Right atrium auricular region (tissue), 2 donors: ENCODE results near the gene KRTAP4-5. TPM values are rescaled to one million over a fixed set of nuclear protein-coding genes. Genes with fewer than 3 reads are reported as not detected.
"Not testable (repeated sequence)": the region's sequence is repeated elsewhere in the genome, so short reads cannot be mapped to it uniquely, and the experiment has no call there.

Experiments
- DNase-seq: peaks from one replicate; pipeline ENCODE4 v3.0.0-alpha.2; 2019; ENCODE audit warnings: low spot score
- H3K27ac ChIP-seq, 2 donors: fragments of 200-600 bp; sonication (generic); 1 replicate in 1 of 2; 2 replicates in 1 of 2; pipeline ENCODE4 v1.5.1; 2016 to 2019
- H3K27me3 ChIP-seq, 2 donors: fragments of 200-600 bp; sonication (generic); one replicate each; pipeline versions ENCODE4 v1.5.1 to v1.6.0; 2017 to 2019
- H3K36me3 ChIP-seq: fragments of 200-600 bp; sonication (generic); one replicate; pipeline ENCODE4 v1.5.1; 2016
- H3K4me1 ChIP-seq, 2 donors: fragments of 200-600 bp; sonication (generic); one replicate each; pipeline versions ENCODE4 v1.5.1 to v1.6.0; 2017 to 2019
- H3K4me3 ChIP-seq, 2 donors: fragments of 200-600 bp; sonication (generic); 1 replicate in 1 of 2; 2 replicates in 1 of 2; pipeline ENCODE4 v1.5.1; 2017 to 2019; ENCODE audit warnings: mild to moderate bottlenecking in 1 of 2, moderate library complexity in 1 of 2
- H3K9me3 ChIP-seq, 2 donors: fragments of 200-600 bp; sonication (generic); one replicate each; pipeline ENCODE4 v1.5.1; 2019
- total RNA-seq, 2 donors: library from RNA; depleted of rRNA; stranded (reverse); fragments of >200 nt; gene quantifications; one replicate each; pipeline ENCODE4 v1.1.0, GENCODE V29; 2016
- TF ChIP-seq, protein P1 (sequence below), 2 donors: fragments of 200-600 bp; sonication (generic); IDR thresholded peaks; one replicate each; pipeline ENCODE4 v1.5.1; 2019; ENCODE audit warnings: antibody characterized with exemption in 2 of 2

Gene KRTAP4-5
- total RNA-seq, 2 donors from 2014 or later = not detected

DNA sequence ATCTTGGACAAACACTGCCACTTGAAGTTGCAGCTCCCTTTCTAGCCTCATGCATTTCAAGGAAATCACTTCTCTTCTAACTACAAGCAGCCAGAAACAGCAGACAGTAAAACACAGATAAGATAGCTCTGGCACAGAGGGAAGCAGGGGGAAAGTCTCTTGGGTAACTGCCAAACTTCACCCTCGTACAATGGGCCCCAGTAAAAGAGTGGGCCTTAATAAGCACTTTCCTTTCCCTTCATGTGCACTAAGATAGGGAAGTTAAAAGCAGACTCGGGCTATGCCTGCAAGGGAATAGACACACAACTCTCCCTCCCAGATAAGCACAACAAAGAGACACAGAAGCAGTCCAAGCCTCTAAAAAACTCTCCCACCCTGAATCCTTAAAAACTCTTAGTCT, 4.2 kb upstream of the KRTAP4-5 start:
- Histone ChIP-seq H3K27me3 (no peaks in the 10 kb centered on the region), H3K4me1 (no peaks in the 10 kb centered on the region), H3K4me3 (no peak overlapping the region), H3K9me3 (no peaks in the 10 kb centered on the region), H3K36me3 (no peaks in the 10 kb centered on the region), H3K27ac (no peak overlapping the region)
- TF ChIP-seq, protein P1, sequence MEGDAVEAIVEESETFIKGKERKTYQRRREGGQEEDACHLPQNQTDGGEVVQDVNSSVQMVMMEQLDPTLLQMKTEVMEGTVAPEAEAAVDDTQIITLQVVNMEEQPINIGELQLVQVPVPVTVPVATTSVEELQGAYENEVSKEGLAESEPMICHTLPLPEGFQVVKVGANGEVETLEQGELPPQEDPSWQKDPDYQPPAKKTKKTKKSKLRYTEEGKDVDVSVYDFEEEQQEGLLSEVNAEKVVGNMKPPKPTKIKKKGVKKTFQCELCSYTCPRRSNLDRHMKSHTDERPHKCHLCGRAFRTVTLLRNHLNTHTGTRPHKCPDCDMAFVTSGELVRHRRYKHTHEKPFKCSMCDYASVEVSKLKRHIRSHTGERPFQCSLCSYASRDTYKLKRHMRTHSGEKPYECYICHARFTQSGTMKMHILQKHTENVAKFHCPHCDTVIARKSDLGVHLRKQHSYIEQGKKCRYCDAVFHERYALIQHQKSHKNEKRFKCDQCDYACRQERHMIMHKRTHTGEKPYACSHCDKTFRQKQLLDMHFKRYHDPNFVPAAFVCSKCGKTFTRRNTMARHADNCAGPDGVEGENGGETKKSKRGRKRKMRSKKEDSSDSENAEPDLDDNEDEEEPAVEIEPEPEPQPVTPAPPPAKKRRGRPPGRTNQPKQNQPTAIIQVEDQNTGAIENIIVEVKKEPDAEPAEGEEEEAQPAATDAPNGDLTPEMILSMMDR (IDR thresholded peaks at IDR 0.05) = no peak
- DNase-seq = no peak

DNA sequence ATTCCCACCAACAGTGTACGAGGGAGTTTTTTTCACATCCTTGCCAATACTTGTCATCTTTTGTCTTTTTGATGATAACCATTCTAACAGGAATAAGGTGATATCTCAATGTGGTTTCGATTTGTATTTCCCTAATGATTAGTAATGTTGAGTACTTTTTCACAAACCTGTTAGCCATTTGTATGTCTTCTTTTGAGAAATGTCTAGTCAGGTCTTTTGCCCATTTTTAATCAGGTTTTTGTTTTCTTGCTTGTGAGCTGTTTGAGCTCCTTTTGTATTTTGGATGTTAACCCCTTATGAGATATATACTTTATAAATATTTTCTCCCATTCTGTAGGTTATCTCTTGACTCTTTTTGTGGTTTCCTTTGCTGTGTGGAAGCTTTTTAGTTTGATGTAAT, 1.9 kb upstream of the KRTAP4-5 start:
- H3K4me3 ChIP-seq = no peak overlapping the region
- no peaks in the 10 kb centered on the region for H3K9me3 ChIP-seq
- H3K27me3 ChIP-seq = no peaks in the 10 kb centered on the region
- DNase-seq = no peak
- no peak overlapping the region for H3K27ac ChIP-seq
- H3K4me1 ChIP-seq = no peaks in the 10 kb centered on the region
- no peaks in the 10 kb centered on the region for H3K36me3 ChIP-seq
- TF ChIP-seq, protein P1 (IDR thresholded peaks at IDR 0.05) = no peak

GRCh38 chr17:41150026-41150425, 401 bp upstream of the KRTAP4-5 start:
- Histone ChIP-seq H3K9me3 (no peaks in the 10 kb centered on the region), H3K36me3 (no peaks in the 10 kb centered on the region), H3K4me3 (no peak overlapping the region), H3K27ac (no peak overlapping the region), H3K27me3 (no peaks in the 10 kb centered on the region), H3K4me1 (no peaks in the 10 kb centered on the region)
- no peak for DNase-seq
- TF ChIP-seq, protein P1 (IDR thresholded peaks at IDR 0.05) = no peak

DNA sequence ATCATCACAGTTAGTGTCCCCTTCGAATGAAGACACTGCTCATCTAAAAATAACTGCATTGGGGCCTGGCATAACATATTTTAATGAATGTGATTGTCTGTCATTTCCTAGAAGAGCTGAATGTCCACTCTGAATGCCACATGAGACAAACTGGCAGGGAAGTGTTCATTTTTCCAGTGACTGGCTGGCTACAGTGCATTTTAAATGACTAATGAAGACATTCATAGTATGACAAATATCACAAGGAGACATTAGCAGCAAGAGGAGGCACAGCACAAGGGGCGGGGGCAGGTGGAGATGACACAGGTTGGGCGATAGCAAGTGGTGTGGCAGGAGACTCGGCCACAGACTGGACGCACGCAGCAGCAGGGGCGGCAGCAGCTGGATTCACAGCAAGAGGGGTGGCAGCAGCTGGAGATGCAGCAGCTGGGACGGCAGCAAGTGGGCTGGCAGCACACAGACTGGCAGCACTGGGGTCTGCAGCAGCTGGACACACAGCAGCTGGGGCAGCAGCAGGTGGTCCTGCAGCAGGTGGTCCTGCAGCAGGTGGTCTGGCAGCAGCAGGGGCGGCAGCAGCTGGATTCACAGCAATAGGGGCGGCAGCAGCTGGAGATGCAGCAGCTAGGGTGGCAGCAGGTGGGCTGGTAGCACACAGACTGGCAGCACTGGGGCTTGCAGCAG, 514 bp downstream of the KRTAP4-5 start:
- DNase-seq, H3K36me3 ChIP-seq, H3K9me3 ChIP-seq, H3K27me3 ChIP-seq, H3K27ac ChIP-seq, H3K4me3 ChIP-seq, H3K4me1 ChIP-seq: not testable (repeated sequence)

GRCh38 chr17:41147531-41148204, 2.0 kb downstream of the KRTAP4-5 start:
- no peaks in the 10 kb centered on the region for H3K27me3 ChIP-seq
- H3K4me3 ChIP-seq = no peak overlapping the region
- TF ChIP-seq, protein P1 (IDR thresholded peaks at IDR 0.05) = no peak
- no peaks in the 10 kb centered on the region for H3K4me1 ChIP-seq
- H3K9me3 ChIP-seq = peaks cover 0 to 13% of the 10 kb centered on the region in 2 donors
- no peaks in the 10 kb centered on the region for H3K36me3 ChIP-seq
- no peak for DNase-seq
- no peak overlapping the region for H3K27ac ChIP-seq

DNA sequence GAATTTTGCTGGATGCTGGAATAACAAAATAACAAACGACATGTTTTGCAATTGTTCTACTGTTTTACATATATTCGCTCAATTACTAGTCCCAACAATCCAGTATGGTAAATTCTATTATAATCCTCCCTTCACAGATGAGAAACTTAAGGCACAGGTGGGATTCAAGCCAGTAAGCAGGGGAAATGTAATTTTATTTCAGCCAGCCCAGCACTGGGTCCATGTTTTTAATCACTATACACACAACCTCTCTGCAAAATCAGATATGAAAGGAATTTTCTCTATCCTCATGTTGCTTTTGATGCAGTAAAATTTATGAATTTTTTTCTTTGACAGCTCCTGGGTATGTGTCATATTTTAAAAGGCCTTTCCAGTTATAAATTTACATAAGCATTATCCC, 4.4 kb downstream of the KRTAP4-5 start:
- DNase-seq = no peak
- no peaks in the 10 kb centered on the region for H3K27me3 ChIP-seq
- H3K27ac ChIP-seq = no peak overlapping the region
- no peaks in the 10 kb centered on the region for H3K4me1 ChIP-seq
- H3K9me3 ChIP-seq = peaks cover 0 to 13% of the 10 kb centered on the region in 2 donors
- TF ChIP-seq, protein P1 (IDR thresholded peaks at IDR 0.05) = no peak
- no peak overlapping the region for H3K4me3 ChIP-seq
- no peaks in the 10 kb centered on the region for H3K36me3 ChIP-seq
